Ovary (tissue), 1 donor: ENCODE results near the gene BRD3.

Experiments
- EP300 ChIP-seq: sonication (generic); formaldehyde crosslinking; IDR thresholded peaks from one replicate; pipeline ENCODE4 v1.6.1; 2017; ENCODE audit warnings: antibody characterized with exemption
- POLR2A ChIP-seq: fragments of 450-650 bp; IDR thresholded peaks from one replicate; pipeline ENCODE4 v1.6.1; 2017; ENCODE audit warnings: antibody characterized with exemption, mild to moderate bottlenecking, moderate library complexity

GRCh38 chr9:134011401-134011800 is 56.4 kb downstream of the BRD3 start:
- TF ChIP-seq POLR2A (no peak), EP300 (no peak)
